SK-N-MC (cell line): Measurements from ENCODE around the gene PRRC2B.
"Not testable (repeated sequence)": the region's sequence is repeated elsewhere in the genome, so short reads cannot be mapped to it uniquely, and the experiment has no call there.

Experiments
- DNase-seq: peaks from one replicate; pipeline ENCODE4 v3.0.0-alpha.2; 2011; ENCODE audit warnings: low read depth, low spot score
- H3K27ac ChIP-seq: fragments of 200-600 bp; sonication (generic); 2 replicates; pipeline ENCODE4 v1.5.1; 2016; ENCODE audit warnings: mixed run types
- H3K36me3 ChIP-seq: fragments of 200-600 bp; sonication (generic); 2 replicates; pipeline ENCODE4 v1.6.1; 2017; ENCODE audit warnings: antibody characterized with exemption, low read length, mixed read lengths; ENCODE audit not compliant: insufficient read depth
- H3K4me3 ChIP-seq: fragments of 200-600 bp; sonication (generic); 2 replicates; pipeline ENCODE4 v1.5.1; 2016
- H3K9ac ChIP-seq: fragments of 200-600 bp; sonication (generic); 2 replicates; pipeline ENCODE4 v1.8.0; 2017; ENCODE audit warnings: mixed run types, mixed read lengths; ENCODE audit not compliant: insufficient read length
- H3K9me3 ChIP-seq: fragments of 200-600 bp; sonication (generic); 2 replicates; pipeline ENCODE4 v1.6.1; 2017; ENCODE audit warnings: low read depth, mild to moderate bottlenecking, antibody characterized with exemption, low read length, moderate library complexity, mixed read lengths
- EZH2 ChIP-seq: fragments of 200-600 bp; sonication (generic); IDR thresholded peaks from one replicate; pipeline ENCODE4 v1.6.1; 2017; ENCODE audit warnings: antibody characterized with exemption
- FOXP2 ChIP-seq: optimal IDR thresholded peaks from 2 replicates; pipeline ENCODE3; 2011; ENCODE audit warnings: mild to moderate bottlenecking, moderate library complexity; ENCODE audit not compliant: insufficient read depth; ENCODE audit errors: extremely low read length, control extremely low read depth
- POLR2AphosphoS5 ChIP-seq: IDR thresholded peaks from 2 replicates; pipeline ENCODE4 v1.6.1; 2012; ENCODE audit warnings: mild to moderate bottlenecking, low read depth, low read length, borderline replicate concordance

The PRRC2B gene

DNA sequence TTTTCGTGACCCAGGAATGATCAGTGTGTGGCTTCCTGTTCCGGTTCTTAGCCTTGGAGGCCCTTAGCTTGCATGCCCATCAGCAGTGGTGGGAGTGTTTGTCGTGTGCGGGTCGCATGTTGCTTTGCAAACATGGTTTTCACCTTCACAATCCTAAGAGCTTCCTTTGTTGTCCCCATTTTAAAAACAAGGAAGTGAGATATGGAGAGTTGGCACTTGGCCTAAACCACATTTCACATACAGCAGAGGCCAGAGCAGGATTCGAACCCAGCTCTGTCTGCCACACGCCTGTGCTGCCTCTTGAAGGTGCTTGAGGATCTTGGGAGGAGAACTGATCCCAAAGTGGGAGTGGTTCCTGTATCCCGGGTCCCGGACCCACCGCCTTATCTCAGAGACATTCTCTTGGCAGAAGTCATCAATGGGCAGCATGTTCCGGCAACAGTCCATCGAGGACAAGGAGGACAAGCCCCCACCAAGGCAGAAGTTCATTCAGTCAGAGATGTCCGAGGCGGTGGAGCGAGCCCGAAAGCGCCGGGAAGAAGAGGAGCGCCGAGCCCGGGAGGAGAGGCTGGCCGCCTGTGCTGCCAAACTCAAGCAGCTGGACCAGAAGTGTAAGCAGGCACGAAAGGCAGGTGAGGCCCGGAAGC, 70.6 kb downstream of the PRRC2B start:
- Histone ChIP-seq H3K4me3 (no peak overlapping the region), H3K9me3 (no peaks in the 10 kb centered on the region), H3K36me3 (peaks cover 94% of the 10 kb centered on the region), H3K9ac (no peak overlapping the region), H3K27ac (no peak overlapping the region)
- no peak for TF ChIP-seq EZH2
- TF ChIP-seq POLR2AphosphoS5: no peak
- no peak for TF ChIP-seq FOXP2
- DNase-seq: no peak

DNA sequence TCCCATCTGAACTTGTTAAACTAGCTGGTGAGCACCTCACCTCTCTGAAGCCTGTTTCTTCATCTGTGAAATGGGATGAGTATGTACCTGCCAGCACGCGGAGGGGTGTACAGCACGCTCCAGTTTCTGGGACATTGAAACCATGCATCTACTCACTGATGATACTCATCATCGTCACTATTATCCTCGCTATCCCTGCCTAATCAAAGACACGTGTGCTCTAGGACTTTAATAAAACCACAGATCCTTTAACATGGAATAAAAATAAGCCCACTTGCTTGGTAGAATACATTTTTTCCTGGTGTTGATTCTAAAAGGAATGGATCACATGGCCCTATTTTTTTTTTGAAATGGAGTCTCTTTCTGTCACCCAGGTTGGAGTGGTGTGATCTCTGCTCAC, 71.5 kb downstream of the PRRC2B start:
- Histone ChIP-seq H3K9me3 (no peaks in the 10 kb centered on the region), H3K4me3 (no peak overlapping the region), H3K9ac (no peak overlapping the region), H3K36me3 (peaks cover 94% of the 10 kb centered on the region), H3K27ac (no peak overlapping the region)
- DNase-seq: no peak
- TF ChIP-seq FOXP2: no peak
- TF ChIP-seq EZH2: no peak

DNA sequence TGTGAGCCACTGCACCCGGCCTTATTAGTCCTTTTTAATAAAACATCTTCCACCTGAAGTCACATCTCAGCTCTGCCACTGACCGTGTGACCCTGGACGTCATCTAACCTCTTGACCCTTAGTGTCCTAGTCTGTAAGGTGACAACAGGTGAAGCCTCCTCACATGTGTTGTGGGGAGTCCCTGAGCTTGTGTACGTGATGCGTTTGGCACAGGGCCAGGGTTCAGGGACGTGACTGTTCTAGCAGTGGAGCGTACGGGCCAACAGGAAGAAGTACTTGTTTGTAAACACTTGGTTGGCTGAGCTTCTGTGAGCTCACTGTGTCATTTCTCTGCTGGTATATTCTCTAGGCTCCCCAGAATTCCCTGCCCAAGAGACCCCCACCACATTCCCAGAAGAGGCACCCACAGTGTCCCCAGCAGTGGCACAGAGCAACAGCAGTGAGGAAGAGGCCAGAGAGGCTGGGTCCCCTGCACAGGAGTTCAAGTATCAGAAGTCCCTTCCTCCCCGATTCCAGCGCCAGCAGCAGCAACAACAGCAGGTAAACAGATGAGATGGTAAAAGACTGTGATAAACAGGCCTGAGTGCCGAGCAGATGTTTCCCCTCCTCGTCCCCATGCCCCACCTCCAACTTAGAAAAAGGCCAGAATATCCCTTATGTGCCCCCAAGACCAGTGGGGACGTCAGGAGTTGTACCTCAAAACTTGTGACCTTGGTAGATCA, 73.5 kb downstream of the PRRC2B start:
- H3K4me3 ChIP-seq: no peak overlapping the region
- TF ChIP-seq POLR2AphosphoS5: no peak
- no peak for TF ChIP-seq EZH2
- no peak for TF ChIP-seq FOXP2
- H3K9ac ChIP-seq: no peak overlapping the region
- peaks cover 94% of the 10 kb centered on the region for H3K36me3 ChIP-seq
- H3K27ac ChIP-seq: no peak overlapping the region
- DNase-seq: no peak
- no peaks in the 10 kb centered on the region for H3K9me3 ChIP-seq

DNA sequence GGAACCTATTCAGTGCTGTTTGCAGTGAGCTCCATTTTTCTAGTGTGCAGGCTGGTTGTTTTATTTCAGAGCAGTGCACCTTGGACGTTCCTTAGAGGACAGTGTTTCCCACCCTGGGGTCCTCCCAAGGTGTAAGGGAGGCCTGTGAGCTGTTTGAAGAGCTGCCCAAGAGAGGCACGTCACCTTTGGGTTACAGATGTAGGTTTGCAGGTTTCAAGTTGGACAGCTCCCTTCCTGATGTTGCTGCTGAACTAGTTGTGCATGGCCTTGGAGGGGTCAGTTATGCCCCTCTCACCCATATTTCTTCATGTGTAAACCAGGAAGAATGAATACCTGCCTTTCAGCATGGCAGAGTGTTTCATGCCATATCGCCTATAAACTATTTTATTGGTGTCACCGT, 74.1 kb downstream of the PRRC2B start:
- peaks cover 96% of the 10 kb centered on the region for H3K36me3 ChIP-seq

DNA sequence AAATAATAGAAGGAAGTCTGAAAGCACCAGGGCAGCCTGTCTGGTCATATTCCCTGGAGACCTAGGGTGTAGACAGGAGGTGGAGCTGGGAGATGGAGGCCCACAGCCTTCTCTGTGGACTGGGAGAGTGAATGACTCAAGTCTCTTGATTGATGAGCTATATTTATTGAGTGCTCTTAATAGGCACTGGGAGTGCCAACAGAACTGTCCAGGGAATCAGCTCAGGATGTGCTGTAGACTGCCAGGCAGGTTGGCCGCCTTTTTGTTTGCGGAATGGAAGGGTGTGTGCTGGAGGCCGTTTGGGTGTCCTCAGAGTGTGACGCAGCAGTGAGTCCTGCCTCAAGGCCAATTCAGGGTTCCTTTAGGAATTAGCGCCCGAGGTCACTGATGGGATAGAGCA, 75.5 kb downstream of the PRRC2B start:
- Histone ChIP-seq H3K9ac (no peak overlapping the region), H3K36me3 (peaks cover 96% of the 10 kb centered on the region), H3K4me3 (no peak overlapping the region), H3K9me3 (no peaks in the 10 kb centered on the region), H3K27ac (no peak overlapping the region)
- TF ChIP-seq EZH2: no peak
- TF ChIP-seq POLR2AphosphoS5: no peak
- TF ChIP-seq FOXP2: no peak
- no peak for DNase-seq

More for the DNA sequence above, 74.1 kb downstream of the PRRC2B start:
- Histone ChIP-seq H3K27ac (no peak overlapping the region), H3K9me3 (no peaks in the 10 kb centered on the region), H3K4me3 (no peak overlapping the region), H3K9ac (no peak overlapping the region)
- DNase-seq: no peak
- no peak for TF ChIP-seq FOXP2
- TF ChIP-seq EZH2: no peak
- TF ChIP-seq POLR2AphosphoS5: no peak

DNA sequence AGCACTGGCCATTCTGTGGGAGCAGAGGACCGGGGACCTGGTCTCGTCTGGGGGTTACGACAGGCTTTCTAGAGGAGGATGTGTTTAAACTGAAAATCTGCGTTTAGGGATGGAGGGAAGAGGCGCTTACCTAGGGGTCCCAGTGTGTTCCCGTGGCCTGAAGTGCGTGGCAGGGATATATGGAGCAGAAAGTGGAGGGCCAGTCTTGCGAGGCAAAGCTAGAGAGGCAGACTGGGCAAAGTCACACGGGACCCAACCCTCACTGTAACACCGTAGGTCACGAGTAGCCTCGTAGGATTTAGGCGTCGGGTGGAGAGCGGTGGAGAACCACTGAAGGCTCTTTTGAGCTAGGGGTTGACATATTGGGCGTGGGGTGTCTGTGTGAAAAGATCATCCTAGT, 76.1 kb downstream of the PRRC2B start:
- DNase-seq: no peak
- H3K4me3 ChIP-seq: no peak overlapping the region
- H3K9ac ChIP-seq: no peak overlapping the region
- H3K9me3 ChIP-seq: no peaks in the 10 kb centered on the region
- H3K36me3 ChIP-seq: peaks cover 96% of the 10 kb centered on the region
- no peak overlapping the region for H3K27ac ChIP-seq
- TF ChIP-seq POLR2AphosphoS5: no peak
- no peak for TF ChIP-seq FOXP2
- TF ChIP-seq EZH2: no peak

DNA sequence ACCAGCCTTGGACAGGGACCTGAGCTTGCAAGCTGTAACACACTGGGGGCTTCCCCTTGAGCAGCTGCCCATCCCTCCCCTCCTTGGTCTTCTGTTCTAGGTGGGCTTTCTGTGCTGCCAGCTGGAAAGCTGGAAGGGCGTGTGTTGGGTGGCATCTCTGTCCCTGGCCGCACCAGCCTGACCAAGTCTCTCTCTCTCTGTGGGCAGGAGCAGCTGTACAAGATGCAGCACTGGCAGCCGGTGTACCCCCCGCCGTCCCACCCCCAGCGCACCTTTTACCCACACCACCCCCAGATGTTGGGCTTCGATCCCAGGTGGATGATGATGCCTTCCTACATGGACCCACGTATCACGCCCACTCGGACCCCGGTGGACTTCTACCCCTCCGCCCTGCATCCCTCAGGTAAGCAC, 76.7 kb downstream of the PRRC2B start:
- no peak for DNase-seq
- Histone ChIP-seq H3K9me3 (no peaks in the 10 kb centered on the region), H3K9ac (no peak overlapping the region), H3K27ac (no peak overlapping the region), H3K4me3 (no peak overlapping the region), H3K36me3 (peaks cover 96% of the 10 kb centered on the region)
- TF ChIP-seq FOXP2 (no peak), EZH2 (no peak), POLR2AphosphoS5 (no peak; the same call in 1 of the 2 replicates)

DNA sequence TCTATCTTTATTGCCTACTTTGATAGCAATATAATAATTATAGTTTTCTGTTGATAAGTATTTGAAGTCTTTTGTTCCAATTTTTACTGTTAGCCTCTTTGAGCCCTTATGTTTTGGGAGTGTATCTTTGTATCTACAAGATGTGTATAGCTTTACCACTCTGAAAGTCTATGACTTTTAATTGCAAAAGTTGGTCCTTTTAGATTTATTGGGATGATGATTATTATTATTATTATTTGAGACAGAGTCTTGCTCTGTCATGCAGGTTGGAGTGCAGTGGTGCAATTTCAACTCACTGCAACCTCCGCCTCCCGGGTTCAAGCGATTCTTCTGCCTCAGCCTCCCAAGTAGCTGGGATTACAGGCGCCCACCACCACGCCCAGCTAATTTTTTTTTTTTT, 78.2 kb downstream of the PRRC2B start:
- peaks cover 97% of the 10 kb centered on the region for H3K36me3 ChIP-seq
- not testable (repeated sequence) for H3K27ac ChIP-seq, H3K9me3 ChIP-seq, H3K4me3 ChIP-seq, DNase-seq, H3K9ac ChIP-seq

DNA sequence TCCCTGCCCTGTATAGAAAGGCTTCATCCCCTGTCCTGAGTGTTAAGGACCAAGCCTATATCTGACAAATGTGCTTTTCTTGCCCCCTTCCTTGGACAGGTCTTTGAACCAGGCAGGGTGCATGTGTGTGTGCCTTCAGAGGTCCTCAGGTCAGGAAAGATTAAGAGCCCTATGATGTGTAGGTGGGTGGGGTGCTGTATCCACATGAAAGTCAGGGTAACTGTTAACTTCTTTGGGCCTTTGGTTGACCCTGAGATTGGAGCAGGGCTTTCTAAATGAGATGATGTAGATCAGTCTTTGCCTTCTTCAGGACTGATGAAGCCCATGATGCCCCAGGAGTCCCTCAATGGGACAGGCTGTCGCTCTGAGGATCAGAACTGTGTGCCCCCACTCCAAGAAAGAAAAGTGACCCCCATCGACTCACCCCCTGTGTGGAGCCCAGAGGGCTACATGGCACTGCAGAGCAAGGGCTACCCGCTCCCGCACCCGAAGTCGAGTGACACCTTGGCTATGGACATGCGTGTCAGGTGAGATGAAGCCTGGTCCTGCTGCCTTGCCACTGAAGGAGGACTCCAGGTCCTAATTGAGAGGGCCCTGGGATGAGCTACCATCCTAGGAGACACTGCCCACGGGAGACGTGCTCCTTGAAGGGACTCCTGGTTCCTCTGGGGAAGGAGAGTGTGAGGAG, 79.5 kb downstream of the PRRC2B start:
- no peak for DNase-seq
- H3K36me3 ChIP-seq: peaks cover 97% of the 10 kb centered on the region
- no peak for TF ChIP-seq POLR2AphosphoS5
- no peak for TF ChIP-seq FOXP2
- TF ChIP-seq EZH2: no peak

More for the DNA sequence above, 79.5 kb downstream of the PRRC2B start:
- Histone ChIP-seq H3K9me3 (no peaks in the 10 kb centered on the region), H3K9ac (no peak overlapping the region), H3K4me3 (no peak overlapping the region), H3K27ac (no peak overlapping the region)
